ENCODE measurements around the gene ARHGAP27.

ARHGAP27 gene

GRCh38 chr17:45364531-45365390, 67.9 kb downstream of the ARHGAP27 start:
- Histone ChIP-seq H3K9me3 (ENCODE audit: insufficient read depth, low read depth, low read length) (no peaks in the 10 kb centered on the region), H3K9ac (ENCODE audit: low read depth, low read length) (peak overlapping the region; percentile 10), H3K4me3 (ENCODE audit: low read length) (no peak overlapping the region), H3K27ac (ENCODE audit: low read depth, low read length) (peak overlapping the region; percentile 92), H3K27me3 (ENCODE audit: insufficient read depth, low read length) (no peaks in the 10 kb centered on the region), H3K36me3 (ENCODE audit: insufficient read depth, low read length) (no peaks in the 10 kb centered on the region), H3K4me1 (ENCODE audit: insufficient read depth, low read length) (peaks cover 8% of the 10 kb centered on the region)
- WGBS, result 45% methylated on average over 17 of the region's 17 CpGs

DNA sequence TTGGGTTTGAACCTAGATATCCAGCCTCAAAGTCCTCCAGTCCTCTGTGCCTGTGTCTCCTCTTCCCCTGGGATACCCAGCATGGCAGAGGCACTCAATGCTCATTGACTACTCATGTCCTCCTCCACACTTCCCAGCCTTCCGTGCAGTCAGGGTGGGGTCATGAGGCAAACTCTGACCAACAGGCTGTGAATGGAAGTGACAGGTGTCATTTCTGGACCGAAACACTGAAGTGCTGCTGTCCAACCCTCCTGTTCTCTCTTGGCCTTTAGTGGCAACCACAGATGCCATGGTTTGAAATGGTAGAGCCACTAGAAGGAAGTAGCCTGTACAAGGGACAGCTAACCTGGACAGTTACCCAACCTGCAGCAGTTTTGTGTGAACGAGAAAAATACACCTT, 69.2 kb downstream of the ARHGAP27 start:
- no peak overlapping the region for H3K9ac ChIP-seq (ENCODE audit: low read depth, low read length)
- no peaks in the 10 kb centered on the region for H3K36me3 ChIP-seq (ENCODE audit: insufficient read depth, low read length)
- H3K4me1 ChIP-seq (ENCODE audit: insufficient read depth, low read length), result peaks cover 8% of the 10 kb centered on the region
- H3K27me3 ChIP-seq (ENCODE audit: insufficient read depth, low read length), result no peaks in the 10 kb centered on the region
- H3K9me3 ChIP-seq (ENCODE audit: insufficient read depth, low read depth, low read length), result no peaks in the 10 kb centered on the region
- 92% methylated on average over 3 of the region's 3 CpGs for WGBS
- no peak overlapping the region for H3K4me3 ChIP-seq (ENCODE audit: low read length)
- H3K27ac ChIP-seq (ENCODE audit: low read depth, low read length), result no peak overlapping the region

DNA sequence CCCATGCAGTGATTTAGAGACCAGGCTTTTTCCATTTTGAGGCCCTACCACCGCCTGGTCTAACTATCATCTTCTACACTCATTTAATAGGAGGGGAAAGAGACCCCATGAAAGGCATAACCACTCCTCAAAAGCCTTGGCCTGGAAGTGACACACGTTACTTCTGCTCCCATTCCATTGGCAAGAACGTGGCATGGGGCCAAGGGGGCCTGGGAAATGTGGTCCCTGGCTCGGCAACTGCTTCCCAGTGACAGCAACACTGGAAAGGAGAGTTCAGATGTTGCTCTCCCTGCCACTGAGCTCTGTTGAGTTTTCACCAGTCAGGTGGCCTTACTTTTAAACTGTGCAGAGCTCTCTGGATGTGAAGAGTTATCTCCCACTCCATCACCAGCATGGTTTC, 70.7 kb downstream of the ARHGAP27 start:
- H3K27me3 ChIP-seq (ENCODE audit: insufficient read depth, low read length), result no peaks in the 10 kb centered on the region
- H3K4me1 ChIP-seq (ENCODE audit: insufficient read depth, low read length), result peaks cover 8% of the 10 kb centered on the region
- no peaks in the 10 kb centered on the region for H3K36me3 ChIP-seq (ENCODE audit: insufficient read depth, low read length)
- WGBS, result 89% methylated on average over 4 of the region's 4 CpGs
- H3K9ac ChIP-seq (ENCODE audit: low read depth, low read length), result no peak overlapping the region
- H3K27ac ChIP-seq (ENCODE audit: low read depth, low read length), result no peak overlapping the region
- no peak overlapping the region for H3K4me3 ChIP-seq (ENCODE audit: low read length)
- no peaks in the 10 kb centered on the region for H3K9me3 ChIP-seq (ENCODE audit: insufficient read depth, low read depth, low read length)

GRCh38 chr17:45361451-45361850, 71.2 kb downstream of the ARHGAP27 start:
- no peak overlapping the region for H3K4me3 ChIP-seq (ENCODE audit: low read length)
- no peaks in the 10 kb centered on the region for H3K9me3 ChIP-seq (ENCODE audit: insufficient read depth, low read depth, low read length)
- 95% methylated on average over 3 of the region's 3 CpGs for WGBS
- H3K27me3 ChIP-seq (ENCODE audit: insufficient read depth, low read length), result no peaks in the 10 kb centered on the region
- H3K27ac ChIP-seq (ENCODE audit: low read depth, low read length), result no peak overlapping the region
- peaks cover 8% of the 10 kb centered on the region for H3K4me1 ChIP-seq (ENCODE audit: insufficient read depth, low read length)
- no peak overlapping the region for H3K9ac ChIP-seq (ENCODE audit: low read depth, low read length)
- H3K36me3 ChIP-seq (ENCODE audit: insufficient read depth, low read length), result no peaks in the 10 kb centered on the region

DNA sequence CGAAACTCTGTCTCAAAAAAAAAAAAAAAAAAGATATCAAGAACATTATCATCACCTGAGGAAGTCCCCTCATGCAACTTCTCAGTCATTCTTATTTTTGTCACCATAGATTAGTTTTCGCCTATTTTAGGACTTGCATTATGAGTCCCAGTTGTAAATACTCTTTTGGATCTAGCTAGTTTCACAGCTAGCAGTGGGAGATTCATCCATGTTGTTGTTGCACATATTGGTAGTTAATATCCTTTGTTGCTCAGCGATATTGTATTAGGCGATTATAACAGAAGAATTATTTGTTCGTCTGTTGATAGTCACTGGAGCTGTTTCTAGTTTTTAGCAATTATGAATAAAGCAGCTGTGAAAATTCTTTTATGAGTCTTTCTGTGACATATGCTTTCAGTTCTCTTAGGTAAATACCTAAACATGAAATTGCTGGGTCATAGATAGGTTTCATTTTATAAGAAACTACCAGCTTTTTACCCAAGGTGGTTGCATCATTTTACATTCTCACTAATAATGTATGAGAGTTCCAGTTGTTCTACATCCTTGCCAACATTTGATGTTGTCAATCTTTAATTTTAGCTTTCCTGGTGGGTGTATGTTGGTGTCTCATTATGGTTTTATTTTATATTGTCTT, 75.2 kb downstream of the ARHGAP27 start:
- Histone ChIP-seq H3K4me1 (ENCODE audit: insufficient read depth, low read length) (no peaks in the 10 kb centered on the region), H3K36me3 (ENCODE audit: insufficient read depth, low read length) (no peaks in the 10 kb centered on the region), H3K9me3 (ENCODE audit: insufficient read depth, low read depth, low read length) (no peaks in the 10 kb centered on the region), H3K9ac (ENCODE audit: low read depth, low read length) (no peak overlapping the region), H3K27me3 (ENCODE audit: insufficient read depth, low read length) (no peaks in the 10 kb centered on the region; the same call in 1 of the 2 replicates), H3K4me3 (ENCODE audit: low read length) (no peak overlapping the region), H3K27ac (ENCODE audit: low read depth, low read length) (no peak overlapping the region)
- WGBS, result 93% methylated on average over 5 of the region's 5 CpGs

- H3K27me3 ChIP-seq (ENCODE audit: insufficient read depth, low read length), result no peaks in the 10 kb centered on the region; the same call in 1 of the 2 replicates
- no peak overlapping the region for H3K9ac ChIP-seq (ENCODE audit: low read depth, low read length)
- 84% methylated on average over 2 of the region's 2 CpGs for WGBS
- no peak overlapping the region for H3K27ac ChIP-seq (ENCODE audit: low read depth, low read length)
- H3K9me3 ChIP-seq (ENCODE audit: insufficient read depth, low read depth, low read length), result peaks cover 4% of the 10 kb centered on the region; the same call in 1 of the 2 replicates
- H3K4me3 ChIP-seq (ENCODE audit: low read length), result no peak overlapping the region
- H3K36me3 ChIP-seq (ENCODE audit: insufficient read depth, low read length), result no peaks in the 10 kb centered on the region
- H3K4me1 ChIP-seq (ENCODE audit: insufficient read depth, low read length), result no peaks in the 10 kb centered on the region
Observed at GRCh38 chr17:45355087-45355486, 77.6 kb downstream of the ARHGAP27 start.

GRCh38 chr17:45353043-45353442, 79.6 kb downstream of the ARHGAP27 start:
- no peak overlapping the region for H3K27ac ChIP-seq (ENCODE audit: low read depth, low read length)
- no peak overlapping the region for H3K9ac ChIP-seq (ENCODE audit: low read depth, low read length)
- peaks cover 4% of the 10 kb centered on the region; the same call in 1 of the 2 replicates for H3K9me3 ChIP-seq (ENCODE audit: insufficient read depth, low read depth, low read length)
- no peak overlapping the region for H3K4me3 ChIP-seq (ENCODE audit: low read length)
- H3K4me1 ChIP-seq (ENCODE audit: insufficient read depth, low read length), result no peaks in the 10 kb centered on the region
- no peaks in the 10 kb centered on the region for H3K36me3 ChIP-seq (ENCODE audit: insufficient read depth, low read length)
- WGBS, result 89% methylated on average over 4 of the region's 4 CpGs
- H3K27me3 ChIP-seq (ENCODE audit: insufficient read depth, low read length), result no peaks in the 10 kb centered on the region; the same call in 1 of the 2 replicates

GRCh38 chr17:45351831-45352230, 80.8 kb downstream of the ARHGAP27 start:
- no peaks in the 10 kb centered on the region for H3K4me1 ChIP-seq (ENCODE audit: insufficient read depth, low read length)
- H3K36me3 ChIP-seq (ENCODE audit: insufficient read depth, low read length), result no peaks in the 10 kb centered on the region
- no peak overlapping the region for H3K4me3 ChIP-seq (ENCODE audit: low read length)
- 83% methylated on average over 1 of the region's 2 CpGs for WGBS
- peaks cover 4% of the 10 kb centered on the region; the same call in 1 of the 2 replicates for H3K9me3 ChIP-seq (ENCODE audit: insufficient read depth, low read depth, low read length)
- no peak overlapping the region for H3K9ac ChIP-seq (ENCODE audit: low read depth, low read length)
- no peak overlapping the region for H3K27ac ChIP-seq (ENCODE audit: low read depth, low read length)
- no peaks in the 10 kb centered on the region; the same call in 1 of the 2 replicates for H3K27me3 ChIP-seq (ENCODE audit: insufficient read depth, low read length)

DNA sequence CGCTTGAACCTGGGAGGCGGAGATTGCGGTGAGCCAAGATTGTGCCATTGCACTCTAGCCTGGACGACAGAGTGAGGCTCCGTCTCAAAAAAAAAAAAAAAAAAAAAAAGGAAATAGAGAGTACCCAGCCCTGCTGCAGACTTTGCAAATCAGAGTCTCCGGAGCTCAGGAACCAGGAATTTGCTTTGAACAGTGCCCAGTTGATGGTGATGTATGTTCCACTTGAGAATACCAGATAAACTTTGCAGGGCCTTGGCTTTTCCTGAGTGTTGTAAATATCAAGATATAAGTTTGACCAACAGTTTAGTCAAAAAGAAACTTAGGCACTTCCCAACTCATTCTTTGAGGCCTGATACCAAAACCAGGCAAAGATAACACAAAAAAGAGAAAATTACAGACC, 85.2 kb downstream of the ARHGAP27 start:
- H3K4me3 ChIP-seq (ENCODE audit: low read length), result no peak overlapping the region
- no peak overlapping the region for H3K27ac ChIP-seq (ENCODE audit: low read depth, low read length)
- no peaks in the 10 kb centered on the region for H3K27me3 ChIP-seq (ENCODE audit: insufficient read depth, low read length)
- H3K9ac ChIP-seq (ENCODE audit: low read depth, low read length), result no peak overlapping the region
- 92% methylated on average over 6 of the region's 6 CpGs for WGBS
- peaks cover 4% of the 10 kb centered on the region; the same call in 1 of the 2 replicates for H3K9me3 ChIP-seq (ENCODE audit: insufficient read depth, low read depth, low read length)
- no peaks in the 10 kb centered on the region for H3K36me3 ChIP-seq (ENCODE audit: insufficient read depth, low read length)
- no peaks in the 10 kb centered on the region for H3K4me1 ChIP-seq (ENCODE audit: insufficient read depth, low read length)

- H3K4me3 ChIP-seq (ENCODE audit: low read length), result no peak overlapping the region
- WGBS, result 91% methylated on average over 13 of the region's 13 CpGs
Observed at GRCh38 chr17:45346216-45347015, 86.3 kb downstream of the ARHGAP27 start.

More at GRCh38 chr17:45346216-45347015, 86.3 kb downstream of the ARHGAP27 start:
- Histone ChIP-seq H3K27ac (ENCODE audit: low read depth, low read length) (no peak overlapping the region), H3K27me3 (ENCODE audit: insufficient read depth, low read length) (no peaks in the 10 kb centered on the region), H3K4me1 (ENCODE audit: insufficient read depth, low read length) (peaks cover 5% of the 10 kb centered on the region; the same call in 1 of the 2 replicates), H3K9me3 (ENCODE audit: insufficient read depth, low read depth, low read length) (no peaks in the 10 kb centered on the region), H3K9ac (ENCODE audit: low read depth, low read length) (no peak overlapping the region), H3K36me3 (ENCODE audit: insufficient read depth, low read length) (no peaks in the 10 kb centered on the region)

Measured in HUES64 (cell line).